Raji (cell line): ENCODE data around the gene CHD8.

Source experiments
- POLR2A ChIP-seq: IDR thresholded peaks from 2 replicates; pipeline ENCODE4 v1.6.1; 2011; ENCODE audit warnings: low read depth, low read length, control low read depth; ENCODE audit not compliant: insufficient read depth

CHD8 gene

GRCh38 chr14:21346532-21347135 is 109.3 kb downstream of the CHD8 start:
- no peak for TF ChIP-seq POLR2A

DNA sequence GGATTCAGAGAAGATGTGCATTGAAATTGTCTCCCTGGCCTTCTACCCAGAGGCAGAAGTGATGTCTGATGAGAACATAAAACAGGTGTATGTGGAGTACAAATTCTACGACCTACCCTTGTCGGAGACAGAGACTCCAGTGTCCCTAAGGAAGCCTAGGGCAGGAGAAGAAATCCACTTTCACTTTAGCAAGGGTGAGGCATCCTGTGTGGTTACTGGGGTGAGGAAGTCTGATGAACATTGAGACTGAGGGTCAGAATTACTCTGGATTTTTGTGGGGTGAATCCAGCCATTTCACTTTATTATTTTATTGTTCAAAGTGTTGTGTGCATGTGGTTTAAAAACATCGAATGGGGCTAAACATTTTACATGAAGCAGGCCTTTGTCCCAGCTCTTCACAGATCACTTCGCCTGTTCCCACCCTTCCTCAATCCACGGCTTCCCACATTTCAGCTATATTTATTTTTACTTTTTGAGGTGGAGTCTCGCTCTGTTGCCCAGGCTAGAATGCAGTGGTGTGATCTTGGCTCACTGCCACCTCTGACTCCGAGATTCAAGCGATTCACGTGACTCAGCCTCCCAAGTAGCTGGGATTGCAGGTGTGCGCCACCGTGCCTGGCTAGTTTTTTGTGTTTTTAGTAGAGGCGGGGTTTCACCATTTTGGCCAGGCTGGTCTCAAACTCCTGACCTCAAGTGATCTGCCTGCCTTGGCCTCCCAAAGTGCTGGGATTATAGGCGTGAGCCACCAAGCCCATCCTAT is 112.7 kb downstream of the CHD8 start:
- TF ChIP-seq POLR2A, result no peak
